Adrenal gland (tissue), 12 donors: ENCODE data around the gene NTSR2. TPM values are rescaled to one million over a fixed set of nuclear protein-coding genes. Genes with fewer than 3 reads are reported as not detected.

ENCODE experiments used
- DNase-seq, 7 donors: peaks; one replicate each; pipeline ENCODE4 v3.0.0-alpha.2; 2019 to 2020
- H3K27ac ChIP-seq, 5 donors: fragments of 200-600 bp; sonication (generic) in 4 of 5; 1 replicate in 3 of 5; 2 replicates in 2 of 5; pipeline versions ENCODE4 v1.5.1 to v1.8.0; 2016 to 2020; ENCODE audit warnings: mild to moderate bottlenecking in 1 of 5
- H3K27me3 ChIP-seq: fragments of 200-600 bp; 2 replicates; pipeline ENCODE4 v1.8.0; 2021
- H3K36me3 ChIP-seq, 2 donors: fragments of 200-600 bp; replicated peaks in 1 of 2; 1 replicate in 1 of 2; 2 replicates in 1 of 2; pipeline versions ENCODE4 v1.5.1 to v1.8.0; 2018 to 2022
- H3K4me1 ChIP-seq, 2 donors: fragments of 200-600 bp; replicated peaks in 1 of 2; 1 replicate in 1 of 2; 2 replicates in 1 of 2; pipeline versions ENCODE4 v1.5.1 to v1.8.0; 2018 to 2021
- H3K4me3 ChIP-seq, 4 donors: fragments of 200-600 bp; sonication (generic) in 3 of 4; one replicate each; pipeline ENCODE4 v1.5.1; 2016 to 2018
- H3K9me3 ChIP-seq, 3 donors: fragments of 200-600 bp; sonication (generic) in 1 of 3; replicated peaks in 1 of 3; 1 replicate in 2 of 3; 2 replicates in 1 of 3; pipeline versions ENCODE4 v1.5.1 to v1.8.0; 2016 to 2021
- POLR2A ChIP-seq, 2 donors: fragments of 450-650 bp; IDR thresholded peaks; one replicate each; pipeline ENCODE4 v1.6.1; 2017; ENCODE audit warnings: antibody characterized with exemption in 2 of 2, mild to moderate bottlenecking in 2 of 2, moderate library complexity in 1 of 2
- WGBS, 4 donors: extraction: QIAGEN DNeasy Blood & Tissue Kit in 2 of 4; methylation state at CpG; one replicate each; pipeline versions ENCODE4 v1.1.5 to v1.1.7; 2013 to 2017; 5-methylcytosine and 5-hydroxymethylcytosine counted together
- intact Hi-C, 2 donors: fragments of 100-400 bp; cut with DNase I; formaldehyde crosslinking; loops; one replicate each; pipeline versions ENCODE4 v1.14.1 to v1.15.0; 2022 to 2023
- polyA plus RNA-seq, 3 donors: library from polyadenylated mRNA; stranded (reverse); fragments of 200-250 nt in 2 of 3; fragments of 350-450 nt in 1 of 3; fragmentation: Illumina TruSeq in 1 of 3; extraction: RNeasy Lipid Tissue Mini Kit (QIAGEN cat#74804) in 1 of 3; gene quantifications; one replicate each; pipeline ENCODE4 v1.2.3, GENCODE V29; 2013 to 2014
- total RNA-seq, 9 donors: library from RNA; depleted of rRNA in 4 of 9; stranded (reverse); fragments of >200 nt in 4 of 9; fragments of 120-200 nt in 1 of 9; fragmentation: NEBNext Ultra II Directional in 1 of 9; extraction: Animal tissue kit (Norgen Biotek cat#: 25700) in 1 of 9; gene quantifications; one replicate each; pipeline versions ENCODE4 v1.1.0 to v1.2.4, GENCODE V29; 2013 to 2023
- TF ChIP-seq, protein P1 (sequence below), 6 experiments: fragments of 450-650 bp in 4 of 6; fragments of 200-600 bp in 2 of 6; sonication (generic) in 1 of 6; IDR thresholded peaks; 1 replicate in 5 of 6; 2 replicates in 1 of 6; pipeline versions ENCODE4 v1.5.1 to v1.8.0; 2016 to 2021; ENCODE audit warnings: antibody characterized with exemption in 6 of 6, mild to moderate bottlenecking in 2 of 6, moderate library complexity in 1 of 6
- donor health status: healthy with polysubstance abuse.
- donor health status: Bipolar disorder and iron deficiency.
- donor health status: DM: yes; HTN: yes; CAD: no.
- donor health status: DM: no; HTN: no; CAD: no.
- donor health status: DM: no; HTN: no; CAD: no.
- donor health status: DM: yes; HTN: yes; CAD: no.

Gene NTSR2
- total and polyA plus RNA-seq, 12 donors, result 0.06 to 10.3 (median 1.1) TPM

- Histone ChIP-seq H3K4me3 (no peak overlapping the region), H3K36me3 (no peaks in the 10 kb centered on the region), H3K27ac (no peak overlapping the region), H3K9me3 (no peaks in the 10 kb centered on the region), H3K4me1 (no peaks in the 10 kb centered on the region), H3K27me3 (no peaks in the 10 kb centered on the region)
- no peak for TF ChIP-seq POLR2A (IDR thresholded peaks at IDR 0.05)
- TF ChIP-seq, protein P1, sequence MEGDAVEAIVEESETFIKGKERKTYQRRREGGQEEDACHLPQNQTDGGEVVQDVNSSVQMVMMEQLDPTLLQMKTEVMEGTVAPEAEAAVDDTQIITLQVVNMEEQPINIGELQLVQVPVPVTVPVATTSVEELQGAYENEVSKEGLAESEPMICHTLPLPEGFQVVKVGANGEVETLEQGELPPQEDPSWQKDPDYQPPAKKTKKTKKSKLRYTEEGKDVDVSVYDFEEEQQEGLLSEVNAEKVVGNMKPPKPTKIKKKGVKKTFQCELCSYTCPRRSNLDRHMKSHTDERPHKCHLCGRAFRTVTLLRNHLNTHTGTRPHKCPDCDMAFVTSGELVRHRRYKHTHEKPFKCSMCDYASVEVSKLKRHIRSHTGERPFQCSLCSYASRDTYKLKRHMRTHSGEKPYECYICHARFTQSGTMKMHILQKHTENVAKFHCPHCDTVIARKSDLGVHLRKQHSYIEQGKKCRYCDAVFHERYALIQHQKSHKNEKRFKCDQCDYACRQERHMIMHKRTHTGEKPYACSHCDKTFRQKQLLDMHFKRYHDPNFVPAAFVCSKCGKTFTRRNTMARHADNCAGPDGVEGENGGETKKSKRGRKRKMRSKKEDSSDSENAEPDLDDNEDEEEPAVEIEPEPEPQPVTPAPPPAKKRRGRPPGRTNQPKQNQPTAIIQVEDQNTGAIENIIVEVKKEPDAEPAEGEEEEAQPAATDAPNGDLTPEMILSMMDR (IDR thresholded peaks at IDR 0.05), result no peak
- intact Hi-C loops, result no loop called here
- DNase-seq, result no peak
- WGBS, 4 donors, result 83 to 90% (median 88%) methylated on average over 16 to 19 of the region's 19 CpGs
Measured at GRCh38 chr2:11616851-11617415, 53.1 kb downstream of the NTSR2 start.

GRCh38 chr2:11616097-11616687 lies 53.8 kb downstream of the NTSR2 start:
- Histone ChIP-seq H3K4me1 (no peaks in the 10 kb centered on the region), H3K36me3 (no peaks in the 10 kb centered on the region), H3K27me3 (no peaks in the 10 kb centered on the region), H3K9me3 (no peaks in the 10 kb centered on the region), H3K27ac (no peak overlapping the region), H3K4me3 (no peak overlapping the region)
- WGBS, 4 donors, result 87 to 90% (median 87%) methylated on average over 14 of the region's 14 CpGs
- TF ChIP-seq, protein P1 (IDR thresholded peaks at IDR 0.05), result no peak
- intact Hi-C loops, result no loop called here
- no peak for DNase-seq

- no peak for DNase-seq
- no peaks in the 10 kb centered on the region for H3K9me3 ChIP-seq
- no peak overlapping the region for H3K27ac ChIP-seq
- H3K4me1 ChIP-seq, result no peaks in the 10 kb centered on the region
- H3K36me3 ChIP-seq, result no peaks in the 10 kb centered on the region
- H3K4me3 ChIP-seq, result no peak overlapping the region
- no peaks in the 10 kb centered on the region for H3K27me3 ChIP-seq
- TF ChIP-seq POLR2A (IDR thresholded peaks at IDR 0.05), result no peak
- TF ChIP-seq, protein P1 (IDR thresholded peaks at IDR 0.05), result no peak
- WGBS, 4 donors, result 84 to 92% (median 89%) methylated on average over 1 to 3 of the region's 3 CpGs
- intact Hi-C loops, result no loop called here
Measured at GRCh38 chr2:11615209-11615608, 54.8 kb downstream of the NTSR2 start.

DNA sequence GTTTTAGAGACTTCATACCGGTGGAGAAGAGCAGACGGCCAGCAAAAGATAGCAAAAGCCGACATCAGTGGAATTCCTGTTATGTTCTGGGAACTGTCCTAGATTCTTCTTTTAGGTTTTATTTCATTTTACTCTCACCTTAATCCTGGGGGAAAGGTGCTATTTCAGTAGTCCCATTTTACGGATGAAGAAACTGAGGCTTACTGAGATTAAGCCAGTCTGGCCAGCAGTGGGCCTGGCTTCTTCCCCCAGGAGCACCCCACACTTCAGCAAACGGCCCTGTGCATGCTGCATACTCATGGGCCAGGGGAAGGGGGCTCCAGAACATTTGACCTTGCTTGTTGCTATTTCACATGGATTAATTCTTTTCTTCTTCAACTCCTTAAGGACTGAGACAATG lies 56.7 kb downstream of the NTSR2 start:
- H3K27me3 ChIP-seq, result no peaks in the 10 kb centered on the region
- H3K4me3 ChIP-seq, result no peak overlapping the region
- no peaks in the 10 kb centered on the region for H3K9me3 ChIP-seq
- no peak for DNase-seq
- TF ChIP-seq, protein P1 (IDR thresholded peaks at IDR 0.05), result no peak
- TF ChIP-seq POLR2A (IDR thresholded peaks at IDR 0.05), result no peak
- 68 to 91% (median 88%) methylated on average over 5 of the region's 5 CpGs for WGBS, 4 donors
- intact Hi-C loops, result no loop called here
- H3K4me1 ChIP-seq, result no peaks in the 10 kb centered on the region
- H3K36me3 ChIP-seq, result no peaks in the 10 kb centered on the region
- H3K27ac ChIP-seq, result no peak overlapping the region
